NCI-H2196 (cell line): Measurements from ENCODE around the gene MCTP2.

Experiments
- DNase-seq: peaks from one replicate; lab custom pipeline; 2025; ENCODE audit not compliant: unreplicated experiment; lab: John Stamatoyannopoulos, UW

The MCTP2 gene

GRCh38 chr15:94387849-94388441, 156.6 kb downstream of the MCTP2 start:
- DNase-seq, result no peak

GRCh38 chr15:94395640-94396039, 164.3 kb downstream of the MCTP2 start:
- DNase-seq, result no peak

GRCh38 chr15:94397337-94397736, 166.0 kb downstream of the MCTP2 start:
- DNase-seq, result no peak

GRCh38 chr15:94398001-94398400, 166.6 kb downstream of the MCTP2 start:
- no peak for DNase-seq

- DNase-seq, result no peak
These were observed 169.4 kb downstream of the MCTP2 start for GRCh38 chr15:94400526-94401298.

GRCh38 chr15:94403331-94403730, 172.0 kb downstream of the MCTP2 start:
- DNase-seq, result no peak

- DNase-seq, result no peak
These were observed 173.4 kb downstream of the MCTP2 start for GRCh38 chr15:94404733-94405283.

- no peak for DNase-seq
These were observed 179.9 kb downstream of the MCTP2 start for GRCh38 chr15:94411285-94411684.

- DNase-seq, result no peak
These were observed 180.5 kb downstream of the MCTP2 start for GRCh38 chr15:94411846-94412245.

GRCh38 chr15:94412979-94413746, 181.8 kb downstream of the MCTP2 start:
- no peak for DNase-seq

GRCh38 chr15:94414916-94415315, 183.6 kb downstream of the MCTP2 start:
- no peak for DNase-seq

- no peak for DNase-seq
These were observed 184.9 kb downstream of the MCTP2 start for GRCh38 chr15:94416267-94416666.

GRCh38 chr15:94416820-94417219, 185.5 kb downstream of the MCTP2 start:
- no peak for DNase-seq

- DNase-seq, result no peak
These were observed 186.3 kb downstream of the MCTP2 start for GRCh38 chr15:94417501-94418293.

- DNase-seq, result no peak
These were observed 190.3 kb downstream of the MCTP2 start for GRCh38 chr15:94421706-94422105.

- DNase-seq, result no peak
These were observed 200.9 kb downstream of the MCTP2 start for GRCh38 chr15:94432279-94432678.

GRCh38 chr15:94439158-94439557, 207.8 kb downstream of the MCTP2 start:
- no peak for DNase-seq

- DNase-seq, result no peak
These were observed 210.4 kb downstream of the MCTP2 start for GRCh38 chr15:94441760-94442159.

GRCh38 chr15:94442480-94442879, 211.1 kb downstream of the MCTP2 start:
- no peak for DNase-seq

- DNase-seq, result no peak
These were observed 211.8 kb downstream of the MCTP2 start for GRCh38 chr15:94443186-94443585.
